A673 (cell line): Measurements from ENCODE around the gene DPYSL4.

Source experiments
- EZH2 ChIP-seq: fragments of 200-600 bp; sonication (generic); IDR thresholded peaks from 2 replicates; pipeline ENCODE4 v1.6.1; 2017; ENCODE audit warnings: borderline replicate concordance, low read depth, mild to moderate bottlenecking, mixed read lengths, antibody characterized with exemption, low read length; ENCODE audit not compliant: poor library complexity, severe bottlenecking
- TF ChIP-seq, protein P1 (sequence below): fragments of 300-800, 200-600 bp; sonication (generic); conservative IDR thresholded peaks from 2 replicates; pipeline ENCODE4 v1.5.1; 2017; ENCODE audit warnings: low read depth, mild to moderate bottlenecking, antibody characterized with exemption, low read length, moderate library complexity, mixed read lengths

DNA sequence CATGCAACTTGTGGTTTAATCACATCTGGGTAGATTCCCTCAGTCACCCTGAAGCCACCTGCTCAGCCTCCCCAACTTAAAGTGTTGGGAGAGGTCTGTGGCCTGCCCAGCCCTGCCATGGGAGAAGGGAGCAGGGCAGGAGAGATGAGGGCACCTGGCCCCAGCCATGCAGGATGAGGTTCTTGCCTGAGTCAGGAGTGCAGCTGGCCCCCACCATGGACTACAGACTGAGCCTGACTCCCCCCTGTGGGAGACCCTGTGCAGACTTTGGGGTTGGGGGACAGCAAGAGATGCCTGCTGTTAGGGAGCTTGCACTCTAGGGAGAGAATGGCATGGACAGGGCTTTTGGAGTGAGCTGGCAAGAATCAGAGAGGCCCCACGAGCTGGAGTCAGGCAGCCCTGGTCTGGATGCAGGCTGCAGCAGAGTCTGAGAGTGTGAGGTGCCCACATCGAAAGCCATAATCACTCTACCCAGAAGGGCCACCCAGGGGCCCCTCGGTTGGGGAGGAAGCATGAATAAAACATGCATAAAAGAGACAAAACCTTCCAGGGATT lies 34.7 kb upstream of the DPYSL4 start:
- TF ChIP-seq, protein P1, sequence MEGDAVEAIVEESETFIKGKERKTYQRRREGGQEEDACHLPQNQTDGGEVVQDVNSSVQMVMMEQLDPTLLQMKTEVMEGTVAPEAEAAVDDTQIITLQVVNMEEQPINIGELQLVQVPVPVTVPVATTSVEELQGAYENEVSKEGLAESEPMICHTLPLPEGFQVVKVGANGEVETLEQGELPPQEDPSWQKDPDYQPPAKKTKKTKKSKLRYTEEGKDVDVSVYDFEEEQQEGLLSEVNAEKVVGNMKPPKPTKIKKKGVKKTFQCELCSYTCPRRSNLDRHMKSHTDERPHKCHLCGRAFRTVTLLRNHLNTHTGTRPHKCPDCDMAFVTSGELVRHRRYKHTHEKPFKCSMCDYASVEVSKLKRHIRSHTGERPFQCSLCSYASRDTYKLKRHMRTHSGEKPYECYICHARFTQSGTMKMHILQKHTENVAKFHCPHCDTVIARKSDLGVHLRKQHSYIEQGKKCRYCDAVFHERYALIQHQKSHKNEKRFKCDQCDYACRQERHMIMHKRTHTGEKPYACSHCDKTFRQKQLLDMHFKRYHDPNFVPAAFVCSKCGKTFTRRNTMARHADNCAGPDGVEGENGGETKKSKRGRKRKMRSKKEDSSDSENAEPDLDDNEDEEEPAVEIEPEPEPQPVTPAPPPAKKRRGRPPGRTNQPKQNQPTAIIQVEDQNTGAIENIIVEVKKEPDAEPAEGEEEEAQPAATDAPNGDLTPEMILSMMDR = no peak
- TF ChIP-seq EZH2 = no peak
